T1000 (cell line): ENCODE measurements around the gene PTPN5.

Experiments used
- DNase-seq: peaks from one replicate; lab custom pipeline; 2025; ENCODE audit warnings: mixed read lengths; lab: John Stamatoyannopoulos, UW

The PTPN5 gene

GRCh38 chr11:18739685-18740084 lies 51.9 kb downstream of the PTPN5 start:
- no peak for DNase-seq

- DNase-seq = no peak
These were observed 54.0 kb downstream of the PTPN5 start for GRCh38 chr11:18737642-18738041.

DNA sequence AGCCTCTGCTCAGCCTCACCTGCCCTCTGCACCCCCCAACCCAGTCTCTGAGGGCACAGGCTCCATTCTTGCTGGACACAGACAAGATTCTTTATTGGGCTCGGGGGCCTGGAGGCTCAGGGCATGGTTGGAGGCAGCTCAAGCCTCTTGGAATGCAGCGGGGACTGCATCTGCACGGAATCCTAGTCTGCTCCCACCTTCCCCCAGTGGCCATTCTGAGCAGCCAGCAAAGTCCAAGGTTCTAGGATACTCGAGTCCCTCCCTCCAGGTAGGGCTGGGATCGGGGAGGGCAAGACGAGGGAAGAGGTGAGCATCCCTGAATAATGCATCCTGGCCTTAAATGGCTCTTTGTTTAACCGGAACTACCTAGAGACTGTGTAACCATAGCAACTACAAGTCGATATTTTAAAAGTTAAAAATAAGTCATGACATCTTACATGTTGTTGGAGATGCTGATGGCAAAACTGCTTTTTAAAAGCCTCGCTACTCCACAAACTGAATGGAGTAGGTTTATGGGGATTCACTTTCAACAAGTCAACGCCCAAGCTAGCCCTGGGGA lies 54.9 kb downstream of the PTPN5 start:
- no peak for DNase-seq

GRCh38 chr11:18733202-18733601 lies 58.4 kb downstream of the PTPN5 start:
- DNase-seq = no peak

GRCh38 chr11:18731949-18732821 lies 59.4 kb downstream of the PTPN5 start:
- DNase-seq = no peak

- DNase-seq = no peak
These were observed 60.2 kb downstream of the PTPN5 start for GRCh38 chr11:18731441-18731840.

DNA sequence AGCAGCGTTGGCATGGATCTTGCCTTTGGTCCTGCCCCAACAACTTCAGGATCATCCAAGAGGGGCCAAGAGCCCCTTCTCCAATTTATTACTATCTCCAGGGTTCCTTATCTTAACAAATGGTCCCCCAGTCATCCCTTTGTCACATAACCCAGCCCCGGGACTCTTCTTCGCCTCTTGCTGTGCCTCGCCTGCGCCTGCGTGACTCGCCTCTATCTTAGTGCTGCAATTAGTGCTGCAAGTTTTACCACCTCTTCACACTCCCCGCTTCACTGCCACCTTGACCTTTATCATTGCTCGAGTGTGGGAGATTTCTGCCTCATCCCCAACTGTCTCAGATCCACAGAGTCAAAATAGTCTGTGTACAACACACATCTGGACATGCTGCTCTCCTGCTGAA lies 61.6 kb downstream of the PTPN5 start:
- no peak for DNase-seq

- no peak for DNase-seq
These were observed 62.2 kb downstream of the PTPN5 start for GRCh38 chr11:18729426-18729825.

- DNase-seq = no peak
These were observed 62.9 kb downstream of the PTPN5 start for GRCh38 chr11:18728658-18729057.

DNA sequence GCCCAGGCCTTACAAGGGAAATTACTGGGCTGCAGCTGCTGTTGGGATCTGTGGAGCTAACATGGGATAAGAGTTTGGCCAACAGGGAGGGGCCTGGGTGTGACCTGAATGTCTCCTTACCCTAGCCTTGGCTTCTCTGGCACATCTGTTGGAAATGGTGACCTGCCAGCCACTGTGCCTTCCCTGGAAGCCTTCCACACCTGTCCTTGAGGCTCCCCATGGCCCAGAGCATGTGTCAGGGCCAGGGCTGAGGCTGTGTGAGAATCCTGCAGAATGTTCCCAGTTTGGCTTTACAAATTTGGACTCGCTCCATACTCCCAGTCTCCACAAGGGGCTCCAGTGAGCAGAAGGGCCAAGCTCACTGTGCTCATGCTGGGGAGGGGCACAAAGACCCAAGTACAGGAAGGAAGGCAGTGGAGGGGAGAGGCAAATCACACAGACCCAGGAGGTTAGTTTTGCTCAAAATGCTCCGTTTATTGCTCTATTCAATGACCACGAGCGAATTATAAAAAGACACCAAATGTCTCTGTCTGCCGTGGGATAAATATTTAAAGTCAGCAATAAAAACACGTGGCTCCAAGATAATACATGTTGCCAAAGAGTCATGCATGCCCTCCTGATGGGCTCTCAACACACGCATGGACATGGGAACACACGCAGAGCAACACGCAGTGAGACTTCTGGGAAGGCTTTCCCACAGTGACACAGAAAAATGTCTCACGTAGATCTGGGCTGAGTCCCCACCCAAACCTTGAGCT lies 63.9 kb downstream of the PTPN5 start:
- DNase-seq = no peak

- no peak for DNase-seq
These were observed 65.6 kb downstream of the PTPN5 start, which contains the start of gene IGSF22 for GRCh38 chr11:18726040-18726439. Gene IGSF22 (minus strand): TSS chr11:18726188. CDS start chr11:18724236, 1,952 bp downstream.

DNA sequence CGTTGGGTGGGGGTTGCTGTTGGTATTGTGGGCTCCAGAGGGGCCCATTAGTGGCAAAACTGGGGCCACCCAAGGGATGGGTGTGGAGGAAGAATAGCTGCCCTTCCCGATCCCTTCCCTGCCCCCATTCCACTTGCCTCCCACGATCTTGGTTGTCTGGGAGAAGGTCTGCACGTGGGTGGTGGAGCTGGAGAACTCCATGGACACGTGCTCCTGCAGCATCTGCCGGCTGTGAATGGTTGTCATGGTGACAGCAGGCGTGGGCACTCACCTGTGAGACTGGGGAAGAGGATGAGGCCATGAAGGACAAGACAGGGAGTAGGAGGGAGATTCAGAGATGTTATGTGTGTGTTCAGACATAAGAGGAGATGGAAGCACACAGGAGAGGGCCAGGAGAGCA lies 67.6 kb downstream of the PTPN5 start:
- no peak for DNase-seq

DNA sequence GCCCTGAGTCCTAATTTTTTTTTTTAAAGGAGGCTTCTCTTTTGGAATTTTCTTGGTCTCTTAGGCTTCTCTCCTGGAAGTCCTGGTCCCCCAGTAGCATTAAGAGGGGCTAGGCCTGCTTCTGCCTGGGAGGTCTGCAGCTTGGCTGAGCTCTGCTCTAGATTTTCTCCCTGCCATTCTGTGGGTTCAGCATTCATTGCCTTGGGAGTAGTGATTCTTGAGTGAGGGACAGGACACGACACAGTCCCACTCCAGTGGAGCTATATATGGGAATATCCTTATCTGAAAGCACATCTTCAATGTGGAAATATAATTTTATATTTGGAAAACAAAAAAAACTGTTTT lies 69.3 kb downstream of the PTPN5 start:
- no peak for DNase-seq

DNA sequence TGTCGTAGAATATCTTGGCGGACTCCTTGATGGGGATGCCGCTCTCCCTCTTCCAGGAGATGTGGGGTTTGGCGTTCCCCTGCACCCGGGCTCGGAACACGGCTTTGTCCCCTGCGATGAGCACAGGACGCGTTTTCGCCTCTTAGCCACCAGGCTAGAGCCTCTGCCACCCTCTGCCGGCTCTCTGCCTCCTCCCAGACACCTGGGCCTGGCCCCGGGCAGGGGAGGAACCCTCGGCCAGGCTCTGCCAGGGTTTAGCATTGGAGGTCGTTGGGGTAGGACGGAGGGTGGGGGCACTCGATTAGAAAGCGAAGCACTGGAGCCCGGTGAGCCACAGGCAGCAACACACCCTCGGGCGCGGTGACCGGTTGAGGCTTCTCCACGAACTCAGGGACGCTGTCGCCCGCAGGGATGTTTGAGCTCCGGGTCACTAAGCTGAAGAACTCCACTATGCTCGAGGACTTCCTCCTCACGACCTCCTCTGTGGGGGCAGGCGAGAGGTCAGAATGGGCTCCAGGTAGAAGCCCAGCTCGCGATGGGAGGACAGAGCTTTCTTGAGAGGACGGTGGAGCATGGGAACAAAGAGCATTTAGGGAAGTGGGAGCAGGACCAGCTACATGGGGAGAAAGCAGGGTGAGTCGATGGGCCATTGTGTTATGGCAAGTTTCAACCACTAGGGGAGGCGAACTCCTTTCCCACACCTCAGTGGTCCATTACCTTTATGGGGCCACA lies 69.9 kb downstream of the PTPN5 start:
- DNase-seq = no peak

GRCh38 chr11:18720808-18721560 lies 70.6 kb downstream of the PTPN5 start:
- peak; percentile 12 for DNase-seq

DNA sequence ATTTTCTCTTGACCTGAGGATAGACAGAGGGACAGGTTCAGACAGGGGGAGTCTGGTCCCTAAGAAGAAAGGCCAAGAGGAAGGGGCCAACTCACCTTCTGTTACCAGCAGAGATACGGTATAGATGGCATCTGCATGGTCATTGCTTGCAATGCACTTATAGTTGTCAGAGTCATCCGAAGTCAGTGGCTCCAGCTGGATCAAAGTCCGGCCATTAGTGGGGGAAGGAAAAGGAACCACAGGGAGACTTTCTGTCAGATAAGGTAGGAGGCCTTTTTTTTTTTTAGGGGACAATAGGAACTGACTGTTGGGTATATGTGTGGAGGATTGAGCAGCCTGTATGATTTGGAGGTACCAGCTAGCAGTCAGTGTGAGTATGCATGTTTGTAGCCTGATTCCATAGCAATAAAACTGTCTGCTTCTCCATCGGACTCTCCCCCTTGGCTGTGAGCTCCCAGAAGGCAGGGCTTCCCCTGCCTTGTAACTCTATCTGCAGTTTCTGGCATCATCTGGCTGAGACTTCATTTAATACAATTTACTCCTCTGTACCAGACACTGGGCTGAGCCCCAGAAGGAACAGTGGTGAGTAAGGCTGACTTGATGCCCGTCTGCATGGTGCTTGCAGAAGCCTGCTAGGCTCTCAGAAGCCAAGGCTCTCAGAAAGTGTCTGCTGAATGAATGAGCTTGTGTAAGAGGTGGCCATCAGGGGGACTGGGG lies 71.3 kb downstream of the PTPN5 start:
- DNase-seq = no peak

DNA sequence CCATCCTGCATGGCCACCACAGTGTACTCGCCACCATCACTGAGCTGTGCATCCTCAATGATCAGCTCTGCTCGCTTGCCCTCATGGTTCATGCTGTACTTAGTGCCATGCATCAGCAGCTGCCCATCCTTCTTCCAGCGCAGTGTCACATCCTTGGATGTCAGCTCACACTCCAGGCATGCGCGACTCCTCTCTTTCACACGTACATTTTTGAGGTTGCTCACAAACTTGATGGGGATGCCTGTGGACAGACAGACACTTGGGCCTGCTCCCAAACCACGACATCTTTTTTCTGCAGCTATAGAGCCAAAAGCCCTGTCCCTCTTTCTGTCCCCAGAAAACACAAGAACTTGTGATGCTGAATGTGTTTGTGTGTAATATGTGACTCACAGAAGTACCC lies 76.1 kb downstream of the PTPN5 start:
- no peak for DNase-seq

- no peak for DNase-seq
These were observed 77.2 kb downstream of the PTPN5 start for GRCh38 chr11:18714443-18714780.

- no peak for DNase-seq
These were observed 77.8 kb downstream of the PTPN5 start for GRCh38 chr11:18713646-18714442.

DNA sequence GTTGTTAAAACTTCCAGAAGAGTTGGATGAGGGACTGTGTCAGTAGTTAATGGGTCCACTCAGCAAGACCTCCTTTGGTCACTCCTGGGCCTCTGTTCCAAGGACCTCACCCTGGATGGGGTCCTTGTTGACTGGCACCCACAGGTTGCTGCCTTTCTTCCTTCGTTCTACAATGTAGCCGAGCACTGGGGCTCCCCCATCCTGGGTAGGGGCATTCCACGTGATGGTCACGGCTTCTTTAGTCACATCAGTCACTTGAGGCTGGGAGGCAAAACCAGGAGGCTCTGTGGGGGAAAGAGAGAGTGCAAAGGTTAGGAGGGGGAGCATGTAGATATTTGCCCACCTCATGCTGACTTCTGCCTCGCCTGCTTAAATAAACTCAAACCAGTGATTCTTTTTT lies 81.1 kb downstream of the PTPN5 start:
- DNase-seq = no peak
